ENCODE measurements around the gene HIF1AN.
"Not testable (repeated sequence)": the region's sequence is repeated elsewhere in the genome, so short reads cannot be mapped to it uniquely, and the experiment has no call there.

Gene HIF1AN

DNA sequence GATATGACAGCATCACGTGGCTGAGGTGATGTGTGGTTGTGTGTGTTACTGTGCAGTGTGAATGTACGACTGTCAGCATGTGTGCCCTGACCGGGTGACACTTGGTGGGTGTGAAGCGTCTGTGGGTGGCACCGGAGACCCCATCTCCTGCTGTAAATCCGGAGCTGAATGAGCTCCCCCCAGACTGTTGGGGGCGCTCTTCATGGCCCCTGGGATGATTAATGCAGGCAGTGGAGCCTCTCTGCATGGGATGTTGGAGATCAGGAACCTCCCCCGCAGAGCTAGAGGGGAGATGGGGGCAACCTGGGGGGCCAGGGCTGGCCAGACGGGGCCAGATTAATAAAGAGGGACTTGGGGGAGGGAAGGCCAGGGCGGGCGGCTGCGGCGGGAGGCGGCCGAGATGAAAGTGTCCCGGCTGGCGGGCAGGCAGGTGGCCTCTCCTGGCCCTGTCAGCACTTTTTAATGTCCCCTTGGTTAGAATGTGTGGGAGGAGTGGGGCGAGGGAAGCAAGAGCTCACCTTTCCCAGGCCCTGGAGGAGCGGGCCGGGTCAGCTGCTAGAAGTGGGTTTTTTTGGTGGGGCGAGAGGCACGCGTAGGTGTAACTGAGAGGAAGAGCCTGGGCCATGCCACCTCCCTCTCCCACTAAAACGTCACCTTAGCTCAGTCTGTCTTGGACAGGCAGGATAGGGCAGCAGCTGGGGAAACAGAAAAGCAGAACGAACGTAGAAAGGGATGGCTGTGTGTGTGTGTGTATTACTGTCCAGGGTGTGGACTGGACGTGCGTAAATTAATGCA, 34.1 kb downstream of the HIF1AN start:
- no peak for TF ChIP-seq TAF1 (IDR thresholded peaks at IDR 0.05; ENCODE audit: borderline replicate concordance, low read depth, low read length)
- no peak for TF ChIP-seq POLR2AphosphoS5 (IDR thresholded peaks at IDR 0.05; ENCODE audit: low read depth, low read length)
- TF ChIP-seq POLR2A (IDR thresholded peaks at IDR 0.05; ENCODE audit: low read depth, low read length): no peak
- FAIRE-seq (no peak), DNase-seq (ENCODE audit: insufficient read length) (no peak)

DNA sequence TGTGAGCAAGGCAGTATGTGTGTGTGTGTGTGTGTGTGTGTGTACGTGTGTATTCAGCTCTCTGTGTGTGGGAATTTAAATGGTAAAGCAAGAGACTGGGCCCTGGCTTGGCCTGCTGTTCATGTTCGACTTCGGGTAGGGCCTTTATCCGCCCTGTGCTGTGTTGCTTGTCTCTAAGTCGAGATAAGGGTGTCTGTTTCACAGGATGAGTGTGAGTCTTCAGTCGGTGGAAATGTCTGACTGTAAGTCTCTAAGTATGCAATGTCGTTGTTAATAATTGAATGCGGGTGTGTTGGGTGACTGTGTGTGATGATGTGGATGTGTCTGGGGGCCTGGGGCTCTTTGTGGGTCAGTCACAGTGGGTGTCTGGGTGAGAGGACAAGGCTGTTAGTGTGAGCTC, 34.8 kb downstream of the HIF1AN start:
- FAIRE-seq: peak; percentile 17
- TF ChIP-seq TAF1 (IDR thresholded peaks at IDR 0.05; ENCODE audit: borderline replicate concordance, low read depth, low read length) (no peak), POLR2A (IDR thresholded peaks at IDR 0.05; ENCODE audit: low read depth, low read length) (no peak), POLR2AphosphoS5 (IDR thresholded peaks at IDR 0.05; ENCODE audit: low read depth, low read length) (no peak)
- DNase-seq (ENCODE audit: insufficient read length): no peak

DNA sequence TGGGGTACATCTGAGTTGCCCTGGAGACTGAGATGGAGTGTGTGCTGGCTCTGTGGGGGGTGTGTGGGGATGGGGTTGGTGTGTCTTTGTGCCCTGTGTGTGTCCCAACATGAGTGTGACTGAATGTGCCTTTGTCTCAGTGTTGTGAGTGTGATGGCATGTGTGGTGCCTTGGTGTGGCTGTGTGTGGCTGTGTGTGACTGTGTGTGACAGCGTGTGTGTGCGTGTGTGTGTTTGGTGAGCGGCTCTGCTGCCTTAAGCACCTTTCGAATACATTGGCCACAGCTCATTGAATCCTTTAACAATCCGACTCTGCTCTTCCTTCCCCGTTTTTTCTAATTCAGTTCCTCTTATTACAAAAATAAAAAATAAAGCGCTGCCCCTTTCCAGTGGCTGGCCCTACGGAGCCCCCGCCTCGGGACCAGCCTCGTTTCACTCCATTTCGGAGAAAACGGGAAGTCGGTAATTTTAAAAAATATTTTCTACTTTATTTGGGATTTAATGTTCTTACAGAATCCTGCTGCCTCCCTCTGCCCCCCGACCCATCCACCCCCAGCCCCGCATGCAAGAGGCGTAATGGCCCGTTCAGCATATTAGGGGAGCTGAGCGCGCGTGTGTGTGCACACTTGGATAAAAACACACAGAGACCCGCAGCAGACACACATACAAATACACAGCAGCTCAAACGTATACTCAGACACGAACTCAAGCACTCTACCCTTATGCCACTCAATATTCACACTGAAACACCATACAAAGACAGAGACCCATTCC, 35.5 kb downstream of the HIF1AN start:
- DNase-seq (ENCODE audit: insufficient read length): no peak
- FAIRE-seq: no peak

DNA sequence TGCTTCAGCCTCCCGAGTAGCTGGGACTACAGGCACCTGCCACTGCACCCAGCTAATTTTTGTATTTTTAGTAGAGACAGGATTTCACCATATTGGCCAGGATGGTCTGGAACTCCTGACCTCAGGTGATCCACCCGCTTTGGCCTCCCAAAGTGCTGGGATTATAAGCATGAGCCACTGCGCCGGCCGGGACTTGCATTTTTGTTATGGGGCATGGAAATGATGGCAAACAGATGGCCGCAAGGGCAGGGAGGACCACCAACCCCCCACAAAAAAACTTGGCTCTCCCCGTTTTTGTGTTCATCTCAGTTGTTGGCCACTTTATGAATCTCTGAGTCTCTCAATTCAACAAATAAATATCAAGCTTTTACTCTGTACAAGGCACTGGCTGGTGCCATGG, 39.4 kb downstream of the HIF1AN start:
- FAIRE-seq; DNase-seq (ENCODE audit: insufficient read length): not testable (repeated sequence)

More for the DNA sequence above, 35.5 kb downstream of the HIF1AN start:
- TF ChIP-seq POLR2A (IDR thresholded peaks at IDR 0.05; ENCODE audit: low read depth, low read length) (no peak), POLR2AphosphoS5 (IDR thresholded peaks at IDR 0.05; ENCODE audit: low read depth, low read length) (no peak), TAF1 (IDR thresholded peaks at IDR 0.05; ENCODE audit: borderline replicate concordance, low read depth, low read length) (no peak)

DNA sequence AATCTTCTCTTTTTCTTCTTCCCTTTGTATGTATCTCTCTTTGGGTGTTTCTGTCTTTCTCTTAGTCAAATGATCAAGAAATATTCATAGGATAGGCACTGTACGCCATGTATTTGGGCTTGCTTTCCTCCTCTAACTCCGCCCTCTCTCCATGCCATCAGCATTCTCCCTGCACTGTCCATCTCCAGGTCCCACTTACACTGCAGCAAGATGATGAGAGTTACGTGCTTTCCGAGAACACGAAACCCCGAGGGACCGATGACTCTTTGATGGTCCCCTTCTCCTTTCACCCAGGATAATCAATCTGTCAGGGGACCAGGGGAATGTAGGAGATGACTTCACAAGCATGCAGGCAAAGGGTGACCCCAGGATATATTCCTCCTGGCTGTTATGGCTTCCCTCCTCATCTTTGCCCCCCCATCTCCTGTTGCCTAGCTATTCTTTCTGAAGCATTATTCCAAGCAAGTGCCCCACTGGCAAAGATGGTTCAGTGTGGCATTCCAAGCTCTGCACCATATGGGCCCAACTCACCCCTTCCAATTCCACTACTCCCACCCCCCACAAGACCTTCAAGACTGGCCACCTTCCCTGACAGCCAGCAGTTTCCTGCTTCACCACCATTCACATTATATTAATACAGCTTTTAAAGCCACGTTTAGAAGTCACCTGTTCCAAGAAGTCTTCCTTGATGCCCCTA, 40.0 kb downstream of the HIF1AN start:
- DNase-seq (ENCODE audit: insufficient read length) (no peak), FAIRE-seq (no peak)
- no peak for TF ChIP-seq TAF1 (IDR thresholded peaks at IDR 0.05; ENCODE audit: borderline replicate concordance, low read depth, low read length)
- no peak for TF ChIP-seq POLR2AphosphoS5 (IDR thresholded peaks at IDR 0.05; ENCODE audit: low read depth, low read length)
- no peak for TF ChIP-seq POLR2A (IDR thresholded peaks at IDR 0.05; ENCODE audit: low read depth, low read length)

DNA sequence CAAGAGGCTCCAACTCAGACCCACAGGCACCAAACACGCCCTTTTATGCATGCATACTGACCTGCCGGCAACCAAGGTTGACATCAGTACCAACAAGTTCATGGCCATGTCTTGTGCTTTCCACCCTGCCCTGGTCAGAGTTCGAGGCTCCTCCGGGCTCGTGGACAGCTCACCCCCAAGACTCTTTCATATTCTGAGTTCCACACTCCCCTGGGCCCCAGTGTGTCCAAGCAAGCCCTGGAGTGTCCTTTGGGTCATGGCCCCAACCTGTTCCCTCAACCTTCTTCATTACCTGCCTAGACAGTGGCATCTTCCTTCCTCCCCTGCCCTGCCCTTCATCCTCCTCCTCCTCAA, 40.5 kb downstream of the HIF1AN start:
- DNase-seq (ENCODE audit: insufficient read length) (no peak), FAIRE-seq (no peak)
- TF ChIP-seq TAF1 (IDR thresholded peaks at IDR 0.05; ENCODE audit: borderline replicate concordance, low read depth, low read length): no peak
- TF ChIP-seq POLR2AphosphoS5 (IDR thresholded peaks at IDR 0.05; ENCODE audit: low read depth, low read length): no peak
- TF ChIP-seq POLR2A (IDR thresholded peaks at IDR 0.05; ENCODE audit: low read depth, low read length): no peak

DNA sequence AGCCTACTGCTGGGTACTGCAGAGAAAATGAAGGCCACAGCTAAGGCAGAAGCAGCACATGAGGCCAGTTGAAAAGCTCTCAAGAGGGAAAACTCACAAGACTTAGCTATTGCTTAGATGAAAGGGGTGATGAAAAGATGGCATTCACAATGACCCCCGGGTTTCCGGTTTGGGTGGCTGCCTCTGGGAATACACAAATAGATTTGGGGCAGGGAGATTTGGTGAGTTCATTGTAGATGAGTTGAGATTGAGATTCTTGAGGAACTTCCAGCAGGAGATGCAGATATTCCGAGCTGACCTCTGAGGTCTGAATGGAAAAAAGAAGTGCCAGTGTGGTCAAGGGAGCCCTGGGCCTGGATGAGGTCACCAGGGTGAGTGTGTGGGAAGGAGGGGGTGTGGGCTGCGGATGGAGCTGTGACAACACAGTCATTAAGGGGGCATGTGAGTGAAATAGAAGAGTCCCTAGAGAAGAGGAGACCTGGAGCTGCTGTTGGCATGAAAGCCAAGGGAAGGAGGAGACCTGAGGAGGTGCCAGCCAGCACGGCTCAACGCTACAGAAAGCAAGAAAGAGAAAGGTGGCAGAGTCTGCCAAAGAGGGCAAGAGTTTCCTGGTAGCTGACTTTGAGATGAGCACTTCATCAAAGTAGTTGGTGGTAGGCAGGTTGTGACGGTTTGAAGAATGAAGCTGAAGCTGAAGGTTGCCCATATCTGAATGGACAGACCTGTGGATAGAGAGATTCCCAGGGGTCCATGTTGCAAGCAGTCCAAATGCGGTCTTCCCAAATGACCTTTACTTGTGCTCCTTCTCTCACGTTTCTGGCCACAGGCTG, 43.7 kb downstream of the HIF1AN start:
- no peak for DNase-seq (ENCODE audit: insufficient read length)
- no peak for TF ChIP-seq POLR2AphosphoS5 (IDR thresholded peaks at IDR 0.05; ENCODE audit: low read depth, low read length)
- no peak for FAIRE-seq

DNA sequence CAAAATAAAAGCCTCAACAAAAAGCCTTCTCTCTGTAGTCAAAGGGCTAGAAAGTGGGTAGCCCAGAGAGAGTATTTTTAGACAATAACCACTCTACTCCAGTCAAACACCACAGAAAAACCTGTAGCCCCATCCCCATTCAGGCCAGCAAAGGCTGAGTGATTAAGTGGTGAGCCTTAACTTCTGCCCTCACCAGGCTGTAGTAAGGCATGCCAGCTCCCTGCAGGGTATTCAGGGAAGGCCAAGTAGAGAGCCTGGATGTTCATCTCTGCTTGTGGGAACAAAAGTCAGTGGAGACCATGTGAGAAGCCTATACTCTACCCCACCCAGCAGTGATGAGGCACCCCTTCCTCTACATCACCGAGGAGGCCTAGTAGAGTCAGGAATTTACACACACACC, 51.2 kb downstream of the HIF1AN start:
- FAIRE-seq: no peak
- TF ChIP-seq POLR2AphosphoS5 (IDR thresholded peaks at IDR 0.05; ENCODE audit: low read depth, low read length) (no peak), POLR2A (IDR thresholded peaks at IDR 0.05; ENCODE audit: low read depth, low read length) (no peak), TAF1 (IDR thresholded peaks at IDR 0.05; ENCODE audit: borderline replicate concordance, low read depth, low read length) (no peak)
- DNase-seq (ENCODE audit: insufficient read length): no peak

DNA sequence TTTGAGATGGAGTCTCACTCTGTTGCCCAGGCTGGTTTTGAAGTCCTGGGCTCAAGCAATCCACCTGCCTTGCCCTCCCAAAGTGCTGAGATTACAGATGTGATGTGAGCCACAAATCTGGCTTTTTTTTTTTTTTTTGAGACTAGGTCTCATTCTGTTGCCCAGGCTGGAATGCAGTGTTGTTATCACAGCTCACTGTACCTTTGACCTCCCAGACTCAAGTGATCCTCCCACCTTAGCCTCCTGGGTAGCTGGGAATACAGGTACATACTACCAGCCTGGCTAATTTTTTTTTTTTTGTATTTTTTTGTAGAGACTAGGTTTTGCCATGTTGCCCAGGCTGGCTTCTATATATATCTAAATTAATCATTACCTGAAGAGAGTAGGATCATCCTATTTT, 62.4 kb downstream of the HIF1AN start:
- no peak for DNase-seq (ENCODE audit: insufficient read length)
- TF ChIP-seq POLR2A (IDR thresholded peaks at IDR 0.05; ENCODE audit: low read depth, low read length) (no peak), TAF1 (IDR thresholded peaks at IDR 0.05; ENCODE audit: borderline replicate concordance, low read depth, low read length) (no peak), POLR2AphosphoS5 (IDR thresholded peaks at IDR 0.05; ENCODE audit: low read depth, low read length) (no peak)
- FAIRE-seq: no peak

DNA sequence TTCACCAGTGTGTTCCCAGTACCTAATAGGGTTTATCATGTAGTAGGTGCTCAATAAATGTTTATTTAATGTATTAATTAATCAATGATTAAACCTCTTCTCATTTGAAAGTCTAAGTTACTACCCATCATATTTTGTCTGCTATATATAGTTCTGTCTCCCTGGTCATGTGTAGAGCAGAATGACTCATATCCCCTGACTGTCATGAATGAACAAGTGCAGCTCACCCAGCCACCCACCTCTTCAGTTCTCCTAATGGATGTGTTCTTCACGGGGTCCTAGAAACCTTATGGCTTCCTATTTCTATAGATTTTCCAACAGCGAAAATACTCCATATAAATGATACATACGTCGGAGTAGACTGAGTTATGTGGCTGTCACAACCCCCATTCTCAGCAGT, 64.5 kb downstream of the HIF1AN start:
- DNase-seq (ENCODE audit: insufficient read length): no peak
- FAIRE-seq: no peak
- TF ChIP-seq TAF1 (IDR thresholded peaks at IDR 0.05; ENCODE audit: borderline replicate concordance, low read depth, low read length) (no peak), POLR2AphosphoS5 (IDR thresholded peaks at IDR 0.05; ENCODE audit: low read depth, low read length) (no peak), POLR2A (IDR thresholded peaks at IDR 0.05; ENCODE audit: low read depth, low read length) (no peak)

DNA sequence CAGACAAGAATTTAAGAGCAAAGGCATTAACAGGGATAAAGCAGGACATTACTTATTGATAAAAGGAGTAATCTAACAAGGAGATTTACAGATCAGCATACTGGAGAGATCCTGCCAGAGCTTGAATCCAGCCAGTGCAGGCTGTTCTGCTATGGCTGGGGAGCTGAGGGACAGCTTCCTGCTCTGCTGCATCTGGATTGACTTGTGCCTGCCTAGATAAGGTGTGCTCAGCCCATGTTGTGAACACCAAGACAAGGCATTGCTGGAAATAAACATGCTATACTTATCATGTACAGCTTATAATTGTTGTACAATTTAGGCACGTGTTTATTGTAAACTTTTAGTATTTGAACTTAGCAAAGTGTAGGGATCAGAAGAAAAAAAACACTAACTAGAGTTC, 71.7 kb downstream of the HIF1AN start:
- no peak for DNase-seq (ENCODE audit: insufficient read length)
- no peak for FAIRE-seq
- TF ChIP-seq POLR2AphosphoS5 (IDR thresholded peaks at IDR 0.05; ENCODE audit: low read depth, low read length): no peak
- TF ChIP-seq POLR2A (IDR thresholded peaks at IDR 0.05; ENCODE audit: low read depth, low read length): no peak
- no peak for TF ChIP-seq TAF1 (IDR thresholded peaks at IDR 0.05; ENCODE audit: borderline replicate concordance, low read depth, low read length)
